GM12801 (cell line): ENCODE data around the gene LPP.

Experiments
- TF ChIP-seq, protein P1 (sequence below): IDR thresholded peaks from one replicate; pipeline ENCODE4 v1.5.1; 2011; ENCODE audit warnings: control low read depth; ENCODE audit not compliant: insufficient read length; ENCODE audit errors: extremely low read depth

Gene LPP

DNA sequence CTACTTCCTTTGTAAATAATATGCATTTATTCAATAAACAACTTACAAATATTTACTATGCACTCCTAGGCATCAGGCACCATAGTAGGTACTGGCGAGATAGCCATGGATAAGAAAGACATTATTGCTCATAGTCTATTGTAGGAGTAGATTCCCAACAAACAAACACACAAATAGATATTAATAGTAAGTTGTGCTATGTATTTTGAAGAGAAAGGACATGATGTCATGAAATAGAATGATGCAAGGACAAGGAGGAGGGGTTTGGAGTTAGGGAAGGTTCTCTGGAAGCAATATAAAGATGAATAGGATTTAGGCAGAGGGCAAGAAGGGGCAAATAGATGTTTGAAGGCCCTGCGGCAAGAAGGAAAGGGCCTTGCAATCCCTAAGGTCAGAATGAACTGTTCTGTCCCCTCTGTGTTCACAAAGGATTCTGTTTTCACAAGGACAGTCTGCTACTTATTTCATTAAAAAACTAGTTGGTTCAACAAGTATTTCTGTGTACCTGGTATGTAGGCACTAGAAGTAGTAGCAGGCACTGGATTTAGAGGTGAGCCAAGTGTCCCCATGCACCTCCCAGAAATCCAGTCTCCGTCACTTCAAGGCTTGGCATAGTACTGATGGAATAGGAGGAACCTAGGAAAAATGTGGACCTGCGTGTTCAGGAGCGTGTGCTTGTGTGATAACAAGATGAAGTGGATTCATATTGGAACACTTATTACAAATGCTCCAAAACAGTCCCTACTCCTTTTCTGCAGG, 786.0 kb downstream of the LPP start:
- TF ChIP-seq, protein P1, sequence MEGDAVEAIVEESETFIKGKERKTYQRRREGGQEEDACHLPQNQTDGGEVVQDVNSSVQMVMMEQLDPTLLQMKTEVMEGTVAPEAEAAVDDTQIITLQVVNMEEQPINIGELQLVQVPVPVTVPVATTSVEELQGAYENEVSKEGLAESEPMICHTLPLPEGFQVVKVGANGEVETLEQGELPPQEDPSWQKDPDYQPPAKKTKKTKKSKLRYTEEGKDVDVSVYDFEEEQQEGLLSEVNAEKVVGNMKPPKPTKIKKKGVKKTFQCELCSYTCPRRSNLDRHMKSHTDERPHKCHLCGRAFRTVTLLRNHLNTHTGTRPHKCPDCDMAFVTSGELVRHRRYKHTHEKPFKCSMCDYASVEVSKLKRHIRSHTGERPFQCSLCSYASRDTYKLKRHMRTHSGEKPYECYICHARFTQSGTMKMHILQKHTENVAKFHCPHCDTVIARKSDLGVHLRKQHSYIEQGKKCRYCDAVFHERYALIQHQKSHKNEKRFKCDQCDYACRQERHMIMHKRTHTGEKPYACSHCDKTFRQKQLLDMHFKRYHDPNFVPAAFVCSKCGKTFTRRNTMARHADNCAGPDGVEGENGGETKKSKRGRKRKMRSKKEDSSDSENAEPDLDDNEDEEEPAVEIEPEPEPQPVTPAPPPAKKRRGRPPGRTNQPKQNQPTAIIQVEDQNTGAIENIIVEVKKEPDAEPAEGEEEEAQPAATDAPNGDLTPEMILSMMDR, result no peak
